Stimulated activated CD4-positive, alpha-beta T cell treated with anti-CD3 and anti-CD28 coated beads, Interleukin-2, amount 100 ng/mL, for 48 hours (primary cell): Measurements from ENCODE around the gene APOC1.
"Not testable (repeated sequence)": the region's sequence is repeated elsewhere in the genome, so short reads cannot be mapped to it uniquely, and the experiment has no call there.

Experiments
- DNase-seq, 2 donors: peaks; one replicate each; pipeline ENCODE4 v3.0.0-alpha.2; 2020

APOC1 gene

GRCh38 chr19:44914433-44915206, at the start of gene APOC1:
Gene APOC1 (plus strand): TSS chr19:44914608. CDS start chr19:44914892, 284 bp downstream.
- DNase-seq, result peak; percentile 66 to 71

GRCh38 chr19:44865196-44865767, 49.1 kb upstream of the APOC1 start:
- no peak for DNase-seq

- no peak for DNase-seq
These were observed 47.7 kb upstream of the APOC1 start for GRCh38 chr19:44866664-44867063.

GRCh38 chr19:44867578-44867977, 46.8 kb upstream of the APOC1 start:
- DNase-seq, result no peak

- DNase-seq, result no peak
These were observed 44.5 kb upstream of the APOC1 start for GRCh38 chr19:44869733-44870470.

- no peak for DNase-seq
These were observed 42.6 kb upstream of the APOC1 start for GRCh38 chr19:44871809-44872208.

- DNase-seq, result no peak
These were observed 41.7 kb upstream of the APOC1 start for GRCh38 chr19:44872661-44873060.

- DNase-seq, result no peak
These were observed 40.1 kb upstream of the APOC1 start for GRCh38 chr19:44874317-44874716.

GRCh38 chr19:44875666-44876451, 38.5 kb upstream of the APOC1 start:
- no peak for DNase-seq

- DNase-seq, result no peak
These were observed 37.4 kb upstream of the APOC1 start for GRCh38 chr19:44876930-44877535.

- no peak for DNase-seq
These were observed 36.1 kb upstream of the APOC1 start for GRCh38 chr19:44878120-44878865.

- no peak for DNase-seq
These were observed 34.9 kb upstream of the APOC1 start for GRCh38 chr19:44879309-44880065.

GRCh38 chr19:44882063-44882462, 32.3 kb upstream of the APOC1 start:
- no peak for DNase-seq

GRCh38 chr19:44882619-44883397, 31.6 kb upstream of the APOC1 start:
- DNase-seq, result not testable (repeated sequence)

GRCh38 chr19:44883922-44884321, 30.5 kb upstream of the APOC1 start:
- DNase-seq, result no peak

- DNase-seq, result no peak
These were observed 29.8 kb upstream of the APOC1 start for GRCh38 chr19:44884566-44884965.

GRCh38 chr19:44886141-44886540, 28.3 kb upstream of the APOC1 start:
- no peak for DNase-seq

- no peak for DNase-seq
These were observed 26.8 kb upstream of the APOC1 start for GRCh38 chr19:44887648-44888047.

- DNase-seq, result not testable (repeated sequence)
These were observed 26.1 kb upstream of the APOC1 start for GRCh38 chr19:44888335-44888734.

GRCh38 chr19:44889830-44890365, 24.5 kb upstream of the APOC1 start:
- DNase-seq, result no peak
